GM21526 (cell line): ENCODE measurements around the gene SDE2.
"Not testable (repeated sequence)": the region's sequence is repeated elsewhere in the genome, so short reads cannot be mapped to it uniquely, and the experiment has no call there.

Experiments
- ATAC-seq: cut with Tn5 transposase; IDR thresholded peaks from one replicate; pipeline ENCODE4 v1.9.1; 2021; ENCODE audit warnings: moderate library complexity; ENCODE audit not compliant: unreplicated experiment, low FRiP score

Gene SDE2

DNA sequence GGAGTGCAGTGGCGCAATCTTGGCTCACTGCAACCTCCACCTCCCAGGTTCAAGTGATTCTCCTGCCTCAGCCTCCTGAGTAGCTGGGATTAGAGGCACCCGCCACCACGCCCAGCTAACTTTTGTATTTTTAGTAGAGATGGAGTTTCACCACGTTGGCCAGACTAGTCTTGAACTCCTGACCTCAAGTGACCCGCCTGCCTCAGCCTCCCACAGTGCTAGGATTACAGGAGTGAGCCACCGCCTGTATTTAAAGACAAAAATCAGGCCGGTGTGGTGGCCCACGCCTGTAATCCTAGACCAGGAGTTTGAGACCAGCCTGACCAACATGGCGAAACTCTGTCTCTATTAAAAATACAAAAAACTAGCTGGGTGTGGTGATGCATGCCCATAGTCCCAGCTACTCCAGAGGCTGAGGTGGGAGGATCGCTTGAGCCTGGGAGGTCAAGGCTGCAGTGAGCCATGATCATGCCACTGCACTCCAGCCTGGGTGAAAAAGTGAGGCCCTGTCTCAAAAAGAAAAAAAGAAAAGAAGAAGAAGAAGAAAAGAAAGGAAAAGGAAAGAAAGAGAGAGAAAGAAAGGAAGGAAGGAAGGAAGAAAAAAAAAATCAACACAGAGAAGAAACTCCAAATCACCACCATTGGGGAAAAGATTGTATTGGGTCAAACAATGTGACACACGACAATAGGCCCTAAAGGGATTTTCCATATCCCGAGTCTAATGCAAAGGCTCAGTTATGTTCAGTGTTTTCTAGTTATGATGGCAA is 8.2 kb upstream of the SDE2 start:
- ATAC-seq = not testable (repeated sequence)

DNA sequence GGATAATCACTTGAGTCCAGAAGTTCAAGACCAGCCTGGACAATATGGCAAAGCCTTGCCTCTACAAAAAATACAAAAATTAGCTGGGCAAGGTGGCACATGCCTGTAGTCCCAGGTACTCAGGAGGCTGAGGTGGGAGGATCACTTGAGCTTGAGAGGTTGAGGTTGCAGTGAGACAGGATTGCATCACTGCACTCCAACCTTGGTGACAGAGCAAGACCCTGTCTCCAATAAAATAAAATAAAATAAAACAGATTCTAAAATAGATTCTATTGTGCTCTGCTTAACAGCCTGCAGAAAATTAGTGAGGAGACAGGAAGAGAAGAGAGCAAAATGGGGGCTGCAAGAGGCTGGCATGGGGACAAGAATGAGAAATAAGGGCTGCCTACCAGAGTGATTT is 7.5 kb upstream of the SDE2 start:
- no peak for ATAC-seq

DNA sequence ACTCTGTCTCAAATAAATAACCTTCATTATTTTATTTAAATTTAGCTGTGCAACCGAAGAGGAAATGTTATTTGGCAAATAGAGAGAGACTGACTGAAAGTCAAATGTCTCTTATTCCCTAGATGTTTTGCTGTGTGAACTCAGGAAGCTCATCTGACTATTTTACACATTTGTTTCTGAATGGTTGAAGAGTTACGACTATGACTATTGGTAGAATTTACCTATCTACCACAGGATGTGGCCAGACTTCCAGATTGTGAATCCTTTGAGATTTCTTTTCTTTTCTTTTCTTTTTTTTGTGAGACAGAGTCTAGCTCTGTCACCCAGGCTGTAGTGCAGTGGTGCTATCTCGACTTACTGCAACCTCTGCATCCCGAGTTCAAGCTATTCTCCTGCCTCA is 5.3 kb upstream of the SDE2 start:
- no peak for ATAC-seq

DNA sequence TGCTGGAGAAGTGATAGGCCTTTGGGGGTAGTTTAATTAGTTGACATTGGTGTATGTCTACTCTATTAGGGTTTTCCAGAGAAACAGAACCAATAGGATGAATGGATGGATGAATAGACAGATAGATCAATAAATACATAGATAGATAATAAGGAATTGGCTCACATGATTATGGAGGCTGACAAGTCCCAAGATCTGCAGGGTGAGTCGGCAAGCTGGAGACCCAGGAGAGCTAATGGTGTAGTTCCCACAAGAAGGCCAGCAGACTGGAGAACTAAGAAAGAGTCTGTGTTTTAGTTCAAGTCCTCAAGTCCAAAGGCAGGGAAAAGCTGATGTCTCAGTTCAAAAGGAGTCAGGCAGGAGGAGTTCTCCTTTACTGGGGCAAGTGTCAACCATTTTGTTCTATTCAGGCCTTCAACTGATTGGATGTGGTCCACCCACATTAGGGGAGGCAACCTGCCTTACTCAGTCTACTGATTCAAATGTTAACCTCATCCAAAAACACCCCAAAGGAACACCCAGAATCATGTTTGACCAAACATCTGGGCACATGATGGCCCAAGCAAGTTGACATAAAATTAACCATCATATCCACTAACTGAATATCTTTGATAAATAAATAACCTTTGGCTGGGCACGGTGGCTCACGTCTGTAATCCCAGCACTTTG is 4.5 kb upstream of the SDE2 start:
- ATAC-seq = no peak

DNA sequence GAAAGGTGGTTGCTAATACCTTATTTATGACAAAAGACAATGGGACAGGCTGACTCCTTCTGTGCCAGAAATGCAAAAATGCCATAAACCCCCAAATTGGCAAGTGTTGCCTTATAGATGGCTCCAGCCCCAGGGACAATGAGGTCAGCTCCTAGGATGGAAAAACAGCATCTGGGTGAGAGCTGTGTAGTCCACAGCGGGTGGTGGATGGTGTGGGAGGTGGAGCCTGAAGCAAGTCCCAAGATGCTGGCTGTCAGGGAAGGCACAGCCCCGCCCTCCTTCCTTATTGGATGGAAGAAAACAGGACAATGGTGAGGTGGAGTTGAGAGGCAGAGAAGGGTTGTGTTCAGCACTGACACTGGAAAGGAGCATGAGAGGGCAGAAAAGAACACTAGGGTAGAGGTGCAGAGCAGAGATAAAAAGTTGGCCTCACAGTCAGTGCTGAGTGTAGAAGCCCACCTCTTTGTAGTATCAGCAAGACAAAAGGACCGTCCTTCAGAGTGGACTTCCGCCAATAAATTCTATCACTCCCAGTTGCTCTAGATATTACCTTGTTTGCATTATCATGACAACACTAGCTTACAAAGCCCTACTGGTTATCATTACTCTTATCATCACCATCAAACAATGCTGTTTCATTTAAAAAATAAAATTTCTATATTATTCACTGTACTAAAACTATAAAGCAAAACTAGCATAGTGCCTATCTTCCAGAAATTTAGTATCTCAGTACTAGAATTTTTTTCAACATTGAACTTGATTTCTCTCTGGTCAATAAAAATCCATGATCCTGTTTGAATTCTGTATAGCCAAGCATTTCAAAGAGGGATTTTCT is 3.7 kb upstream of the SDE2 start:
- no peak for ATAC-seq

DNA sequence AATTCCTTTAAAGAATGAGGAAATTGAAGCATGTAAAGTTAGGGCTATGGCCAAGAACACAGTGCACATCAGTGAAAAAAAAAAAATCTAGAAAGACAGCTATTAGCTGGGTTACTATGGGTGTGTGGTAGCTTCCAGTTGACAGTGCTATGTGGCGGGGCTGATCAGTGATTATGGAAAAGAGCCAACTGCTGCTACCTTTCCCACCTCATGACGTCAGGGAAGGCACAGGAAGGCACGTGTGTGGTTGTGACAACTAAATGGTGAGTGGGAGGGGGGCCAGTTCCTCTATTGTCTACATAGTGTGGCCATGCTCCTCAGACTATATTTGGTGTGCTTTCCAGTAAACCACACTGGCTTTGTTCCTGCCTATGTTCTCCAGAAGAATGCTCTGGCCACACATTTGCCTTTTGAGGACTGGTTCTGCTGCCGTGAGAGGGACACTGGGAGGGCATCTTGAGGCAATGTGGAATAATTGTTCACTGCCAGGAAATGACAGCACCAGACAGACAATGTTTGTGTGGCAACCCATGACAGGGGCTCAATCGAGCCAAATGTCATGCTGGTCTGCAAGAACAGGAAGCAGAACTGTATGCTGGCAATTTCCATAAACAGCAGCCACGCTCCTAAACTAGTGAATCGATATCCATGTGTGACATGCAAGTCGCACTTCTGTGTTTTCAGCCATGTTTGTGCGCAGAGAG is 3.0 kb upstream of the SDE2 start:
- ATAC-seq = no peak

DNA sequence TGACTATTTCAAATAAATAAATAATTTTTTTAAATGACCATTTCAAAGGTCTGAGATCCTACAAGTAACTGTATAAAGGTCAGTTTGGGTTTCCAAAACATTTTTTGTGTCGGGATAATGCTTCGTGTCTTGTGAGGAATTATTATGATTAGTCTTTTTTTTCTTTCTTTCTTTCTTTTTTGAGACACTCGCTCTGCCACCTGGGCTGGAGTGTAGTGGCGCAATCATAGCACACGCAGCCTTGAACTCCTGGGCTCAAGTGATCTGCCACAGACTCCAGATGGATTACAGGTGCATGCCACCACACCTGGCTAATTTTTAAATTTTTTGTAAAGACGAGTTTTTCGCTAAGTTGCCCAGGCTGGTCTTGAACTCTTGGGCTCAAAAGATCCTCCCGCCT is 1.9 kb upstream of the SDE2 start:
- no peak for ATAC-seq

DNA sequence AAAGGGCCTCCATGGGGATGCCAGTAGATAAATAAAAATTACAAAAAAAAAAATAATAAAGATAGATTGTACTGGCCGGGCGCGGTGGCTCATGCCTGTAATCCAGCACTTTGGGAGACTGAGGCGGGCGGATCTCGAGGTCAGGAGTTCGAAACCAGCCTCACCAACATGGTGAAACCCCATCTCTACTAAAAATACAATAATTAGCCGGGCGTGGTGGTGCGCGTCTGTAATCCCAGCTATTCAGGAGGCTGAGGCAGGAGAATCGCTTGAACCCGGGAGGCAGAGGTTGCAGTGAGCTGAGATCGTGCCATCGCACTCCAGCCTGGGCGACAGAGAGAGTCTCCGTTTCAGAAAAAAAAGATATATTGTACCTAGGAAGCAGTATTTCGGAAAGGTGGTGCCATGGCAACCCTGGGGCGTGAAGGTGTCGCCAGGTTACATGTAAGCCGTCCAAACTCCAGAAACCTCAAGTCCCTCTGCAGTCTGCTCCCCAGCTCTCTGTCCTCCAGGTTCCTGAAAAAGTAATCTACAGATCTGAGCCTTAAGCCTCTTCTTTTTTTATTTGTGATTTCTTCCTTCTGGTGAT is 1.4 kb upstream of the SDE2 start:
- not testable (repeated sequence) for ATAC-seq

DNA sequence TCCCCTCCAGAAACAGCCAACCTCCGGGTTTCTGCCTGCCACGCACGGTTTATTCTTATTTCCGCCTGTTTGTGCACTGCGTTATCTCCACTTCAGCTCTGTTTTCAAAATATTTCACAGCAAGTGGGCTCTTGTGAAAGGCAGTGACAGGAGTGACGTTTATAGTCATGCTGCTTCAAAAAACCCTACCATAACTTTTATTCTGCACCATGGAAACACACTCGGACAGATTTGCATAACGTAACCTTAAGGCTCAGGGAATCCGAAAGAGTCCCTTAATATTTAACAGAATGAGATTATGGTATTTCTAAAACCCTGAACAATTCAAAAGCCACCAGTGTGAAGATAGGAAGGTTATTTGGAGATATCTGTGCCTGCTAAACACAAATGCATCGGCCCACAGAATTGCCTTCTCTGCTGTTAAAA is 782 bp upstream of the SDE2 start:
- ATAC-seq = peak; percentile 15

DNA sequence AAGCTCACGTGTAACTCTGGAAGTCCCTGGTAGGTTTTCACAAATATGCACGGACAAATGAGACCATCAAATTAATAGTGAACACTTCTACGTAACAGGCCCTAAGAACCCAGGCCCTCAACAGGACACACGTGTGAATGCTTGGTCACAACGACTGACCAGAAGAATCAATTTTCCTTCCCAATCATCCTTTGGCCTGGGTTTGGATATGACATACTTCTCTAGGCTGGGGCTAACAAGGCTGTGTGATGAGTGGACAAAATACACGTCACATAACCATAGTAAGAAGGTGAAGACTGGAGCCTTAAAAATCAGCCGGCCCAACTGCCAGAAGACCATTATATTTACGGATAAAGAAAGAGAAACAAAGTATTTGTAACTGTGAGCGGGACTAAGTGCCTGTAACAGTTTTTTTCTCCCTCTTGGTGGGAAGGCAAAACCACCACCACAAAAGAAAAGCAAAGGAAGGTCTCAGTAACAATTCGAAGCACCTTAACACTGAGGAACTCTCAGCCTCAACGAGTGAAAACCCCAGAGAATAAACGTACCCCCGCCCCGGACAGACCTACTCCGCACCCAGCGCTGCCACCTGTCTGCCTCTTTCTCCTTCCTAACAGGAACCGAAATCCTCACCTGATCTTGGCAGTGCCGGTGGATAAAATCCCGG is 450 bp downstream of the SDE2 start:
- ATAC-seq = no peak

DNA sequence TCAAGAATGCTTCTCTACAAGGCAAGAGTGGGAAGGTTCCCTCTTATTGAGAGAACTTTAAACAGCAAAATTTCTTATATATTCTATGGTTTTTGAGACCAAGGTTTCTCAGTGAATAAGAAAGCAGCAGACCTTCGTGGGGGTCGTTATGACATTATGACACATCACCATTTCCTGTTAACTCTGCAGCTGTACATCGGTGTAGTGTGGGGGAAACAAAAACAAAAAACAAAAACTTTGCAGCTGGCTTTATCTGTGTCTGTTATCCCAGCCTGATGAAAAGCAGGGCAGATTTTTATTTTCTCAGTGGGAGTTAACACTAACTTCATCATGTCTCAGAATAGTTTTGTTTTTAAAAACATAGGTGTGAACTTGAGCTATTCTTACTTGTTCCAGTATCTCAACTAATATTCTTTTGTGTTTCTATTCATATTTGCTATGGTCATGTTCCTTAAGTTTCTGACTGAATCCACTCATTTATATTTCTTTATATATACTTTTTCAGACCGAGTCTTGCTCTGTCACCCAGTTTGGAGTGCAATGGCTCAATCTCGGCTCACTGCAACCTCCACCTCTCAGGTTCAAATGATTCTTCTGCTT is 2.1 kb downstream of the SDE2 start:
- no peak for ATAC-seq

DNA sequence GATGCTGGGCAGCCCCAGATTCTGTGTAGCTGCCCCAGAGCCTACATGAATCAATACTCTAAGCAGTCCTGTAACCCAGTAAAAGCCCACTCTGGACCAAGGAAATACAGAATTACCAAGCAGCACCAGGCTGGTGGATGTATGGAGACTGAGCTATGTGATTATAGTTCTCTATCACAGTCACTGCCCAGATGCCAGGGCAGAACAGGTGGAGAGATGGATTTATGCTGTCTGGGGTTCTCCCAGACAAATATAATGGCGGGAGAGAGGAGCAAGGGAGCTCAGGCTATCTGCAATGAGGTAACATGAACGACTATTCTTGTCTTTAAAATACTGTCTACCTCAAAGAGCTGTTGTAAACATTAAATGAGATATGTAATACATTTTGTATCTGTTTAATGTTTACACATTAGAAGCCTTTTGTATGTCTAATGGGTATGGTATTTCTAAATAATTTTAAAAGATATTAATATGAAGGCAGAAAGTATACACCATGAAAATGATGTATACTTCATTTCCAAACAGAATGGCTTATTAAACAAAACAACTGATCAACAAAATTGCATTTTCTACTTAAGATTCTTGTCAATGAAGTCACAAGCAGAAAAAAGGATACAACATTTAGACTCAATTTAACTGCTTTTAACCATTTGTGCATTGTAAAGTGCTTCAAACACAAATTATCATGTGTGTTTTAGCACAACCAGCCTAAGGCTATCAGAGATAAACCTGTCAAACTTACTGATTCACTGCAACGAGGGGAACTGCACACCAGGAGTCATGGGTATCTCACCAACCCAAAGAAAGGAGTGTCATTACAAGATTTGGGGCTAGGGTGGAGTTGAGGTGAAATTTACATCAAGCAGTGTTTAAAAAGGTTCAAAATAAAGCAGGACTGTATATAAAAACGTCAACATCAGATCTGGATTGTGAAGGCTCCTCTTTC is 3.0 kb downstream of the SDE2 start:
- no peak for ATAC-seq

DNA sequence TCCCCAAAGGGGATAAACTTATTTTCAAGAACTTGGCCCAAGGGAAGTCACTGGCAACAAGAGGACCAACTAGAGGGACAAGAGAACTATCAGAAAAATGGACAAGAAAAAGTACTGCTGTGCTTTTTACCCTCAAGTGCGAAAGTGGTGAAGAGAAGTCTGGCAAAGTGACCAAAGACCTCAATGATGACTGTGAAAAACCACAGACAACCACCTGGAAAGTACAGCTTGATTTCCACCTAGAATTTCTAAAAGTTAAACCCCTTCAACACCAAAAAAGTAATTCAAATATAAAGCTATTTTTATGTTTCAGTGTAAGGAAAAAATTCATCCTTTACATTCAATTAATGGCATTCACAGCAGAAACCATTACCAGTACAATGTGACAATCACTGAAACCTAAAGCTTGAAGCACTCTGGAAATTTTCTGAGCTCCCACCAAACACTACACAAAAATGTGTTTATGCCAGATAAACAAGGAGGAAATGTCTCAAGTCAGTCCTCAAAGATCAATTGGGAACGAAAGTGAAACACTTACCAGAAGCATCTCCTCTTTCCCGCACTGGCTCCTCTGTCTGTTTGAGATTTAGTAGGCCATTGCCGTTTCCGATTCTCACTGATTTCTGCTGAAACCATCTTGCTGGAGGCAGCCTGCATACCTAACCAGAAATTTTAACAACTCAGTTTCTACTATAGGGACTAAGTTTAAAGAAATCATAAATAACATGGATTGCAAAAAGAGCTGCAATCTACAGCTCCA is 8.3 kb downstream of the SDE2 start:
- peak; percentile 44 for ATAC-seq

DNA sequence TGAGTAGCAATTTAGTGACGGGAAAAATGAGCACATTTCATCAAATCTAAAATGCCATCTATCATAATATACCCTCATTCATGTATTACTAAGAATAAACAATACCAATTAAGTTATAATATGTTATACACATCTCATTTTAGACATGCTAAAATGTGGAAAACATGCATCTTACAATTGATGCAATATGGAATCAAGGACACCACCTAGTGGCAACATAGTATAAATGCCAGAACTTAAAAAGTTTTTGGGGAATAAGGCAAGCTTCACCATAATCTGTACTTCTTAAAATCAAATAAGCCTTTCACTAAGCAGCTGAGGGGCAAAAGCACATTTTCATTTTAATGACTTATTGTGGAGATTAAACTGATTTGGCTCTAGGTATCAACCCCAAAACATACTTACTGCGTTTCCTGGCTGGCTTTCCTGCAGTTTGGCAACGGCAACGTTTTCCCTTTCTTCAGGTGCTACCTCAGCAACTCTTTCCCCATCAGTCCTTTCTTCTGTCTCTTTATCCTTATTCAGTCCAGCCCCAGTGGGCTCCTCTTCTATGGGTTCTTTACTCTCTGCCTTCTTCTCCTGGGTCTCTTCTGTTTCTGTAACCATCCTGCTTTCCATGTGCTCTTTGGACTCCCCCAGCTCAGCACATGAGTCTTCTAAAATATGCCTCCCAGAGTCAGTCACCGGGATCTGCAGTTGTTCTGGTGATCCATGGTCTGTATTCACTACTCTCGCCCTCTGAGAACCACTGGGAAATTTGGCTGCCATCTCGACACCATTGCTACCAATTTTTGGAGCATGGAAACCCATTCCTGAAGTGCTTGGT is 11.4 kb downstream of the SDE2 start:
- ATAC-seq = no peak

DNA sequence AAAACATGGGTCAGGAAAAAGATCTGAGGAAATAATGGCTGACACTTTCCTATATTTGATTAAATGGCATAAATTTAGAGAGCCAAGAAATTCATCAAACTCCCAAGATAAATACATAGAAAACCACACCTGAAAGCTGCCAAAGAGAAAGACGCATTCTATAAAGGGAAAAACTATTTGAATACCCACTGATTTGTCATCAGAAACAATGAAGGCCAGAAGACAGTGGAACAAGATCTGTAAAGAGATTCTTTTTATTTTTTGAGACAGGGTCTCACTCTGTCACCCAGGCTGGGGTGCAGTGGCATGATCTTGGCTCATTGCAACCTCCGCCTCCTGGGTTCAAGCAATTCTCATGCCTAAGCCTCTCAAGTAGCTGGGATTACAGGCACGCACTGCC is 17.4 kb downstream of the SDE2 start:
- no peak for ATAC-seq

DNA sequence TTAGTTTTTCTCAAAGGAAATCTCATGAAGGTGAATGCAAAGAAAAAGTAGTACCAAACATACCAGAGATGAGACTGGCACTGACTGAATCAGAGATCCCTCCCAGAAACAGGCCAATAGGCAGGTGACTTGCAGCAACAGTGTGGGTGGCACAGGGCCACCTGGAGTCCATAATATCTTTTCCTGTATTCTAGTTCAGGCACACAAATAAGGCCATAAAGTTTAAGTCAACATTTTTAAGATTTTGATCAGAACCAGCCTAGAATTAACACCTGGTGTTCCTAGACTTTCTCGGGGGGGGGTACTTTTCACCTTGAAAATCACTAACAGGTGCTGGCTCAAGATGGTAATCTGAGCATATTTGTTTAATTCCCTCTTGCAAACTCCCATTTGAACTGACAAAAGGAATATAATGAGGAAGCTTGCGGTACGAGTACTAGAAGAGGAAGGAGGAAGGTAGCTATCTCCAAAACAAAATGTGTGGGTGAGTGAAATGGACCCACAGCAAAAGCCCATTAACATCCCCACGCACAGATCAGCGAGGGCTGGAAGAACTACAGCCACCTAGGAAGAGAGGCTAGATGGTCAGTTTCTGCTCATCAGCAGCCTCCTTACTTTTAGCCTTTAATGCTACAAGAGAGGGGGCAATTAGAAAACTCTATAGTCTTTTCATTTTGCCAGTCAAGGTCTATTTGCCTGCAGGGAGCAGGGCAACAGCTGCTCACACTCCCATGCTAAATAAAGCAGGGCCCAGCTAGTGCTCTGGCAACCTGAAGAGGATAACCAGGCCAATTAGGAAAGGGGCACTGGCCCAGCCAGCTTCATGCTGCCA is 18.9 kb downstream of the SDE2 start:
- no peak for ATAC-seq
